GM19324 (cell line): ENCODE data around the gene PGGT1B.
A peak's percentile ranks its signal among the peaks of the same experiment; 100 is the strongest.
"Not testable (repeated sequence)": the region's sequence is repeated elsewhere in the genome, so short reads cannot be mapped to it uniquely, and the experiment has no call there.

ENCODE experiments used
- ATAC-seq: cut with Tn5 transposase; IDR thresholded peaks from one replicate; pipeline ENCODE4 v1.9.1; 2021; ENCODE audit warnings: mild to moderate bottlenecking, moderate library complexity; ENCODE audit not compliant: unreplicated experiment, low FRiP score

The PGGT1B gene

GRCh38 chr5:115262011-115262320, 711 bp downstream of the PGGT1B start:
- ATAC-seq, result peak; percentile 41

DNA sequence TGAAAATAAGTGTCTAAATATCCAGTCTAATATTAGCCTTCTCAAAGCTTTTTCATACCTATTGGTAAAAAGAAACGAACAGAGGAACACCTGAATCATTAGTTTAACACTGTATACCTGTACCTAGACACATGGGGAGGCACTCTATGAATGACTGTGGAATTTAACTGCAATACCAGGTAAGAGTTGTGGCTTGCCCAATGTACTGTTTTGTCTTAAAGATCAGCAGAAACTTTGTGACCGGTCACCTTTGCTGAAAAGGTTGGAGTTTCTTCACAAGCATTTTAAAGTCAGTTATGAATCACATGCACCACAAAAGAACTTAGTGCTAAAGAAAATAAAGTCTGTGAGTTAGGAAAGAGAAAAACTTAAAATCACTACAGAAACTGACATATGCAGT, 2.4 kb downstream of the PGGT1B start:
- ATAC-seq, result no peak

DNA sequence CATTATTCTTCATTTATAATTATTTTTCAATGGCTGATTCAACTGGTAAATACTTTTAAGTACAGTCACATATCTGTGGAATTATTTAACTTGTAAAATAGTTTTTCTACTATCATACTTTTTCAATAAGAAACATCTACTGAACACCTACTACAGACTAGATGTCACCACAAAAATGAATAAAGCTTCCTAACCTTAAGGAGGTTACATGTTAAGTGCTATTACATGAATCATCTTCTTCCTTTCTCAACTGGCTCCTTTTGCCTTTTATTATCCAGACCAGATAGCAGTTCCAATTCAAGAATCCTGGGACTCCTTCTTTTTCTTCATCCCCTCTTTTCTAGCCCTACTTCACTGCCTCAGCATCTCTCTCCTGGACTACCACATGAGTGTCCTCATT, 4.7 kb downstream of the PGGT1B start:
- no peak for ATAC-seq

DNA sequence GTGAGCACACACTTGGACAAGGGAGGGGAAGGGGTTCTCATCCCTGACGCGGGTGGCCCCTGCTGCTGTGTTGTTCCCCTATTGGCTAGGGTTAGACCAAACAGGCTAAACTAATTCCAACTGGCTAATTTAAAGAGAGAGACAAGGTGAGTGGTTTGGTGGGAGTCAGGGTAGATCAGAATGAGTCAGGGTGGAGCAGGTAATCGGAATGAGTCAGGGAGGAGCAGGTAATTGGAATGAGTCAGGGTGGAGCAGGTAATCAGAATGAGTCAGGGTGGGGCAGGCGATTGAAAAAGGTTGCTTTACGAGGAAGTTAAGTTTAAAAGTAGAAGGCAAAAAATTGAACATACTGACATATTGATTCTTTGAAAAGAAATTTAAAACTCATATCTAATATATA, 13.3 kb downstream of the PGGT1B start:
- ATAC-seq, result not testable (repeated sequence)

- peak; percentile 61 for ATAC-seq
Observed at GRCh38 chr5:115246361-115246991, 16.2 kb downstream of the PGGT1B start.

DNA sequence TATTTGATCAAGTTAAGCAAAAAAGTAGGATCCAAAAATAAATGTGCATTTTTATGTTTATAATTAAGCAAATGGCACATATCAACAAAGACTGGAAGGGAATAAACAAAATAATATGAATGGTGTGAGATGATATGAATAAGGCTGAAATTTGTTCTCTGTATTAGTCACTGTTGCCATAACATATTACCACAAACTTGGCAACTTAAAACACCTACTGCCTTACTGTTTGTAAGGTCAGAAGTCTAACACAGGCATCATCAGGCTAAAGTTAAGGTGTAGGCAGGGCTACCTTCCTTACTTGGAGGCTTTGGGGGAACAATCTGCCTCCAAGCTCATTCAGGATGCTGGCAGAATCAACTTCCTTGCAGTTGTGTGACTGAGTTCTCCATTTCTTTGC, 19.3 kb downstream of the PGGT1B start:
- ATAC-seq, result no peak

DNA sequence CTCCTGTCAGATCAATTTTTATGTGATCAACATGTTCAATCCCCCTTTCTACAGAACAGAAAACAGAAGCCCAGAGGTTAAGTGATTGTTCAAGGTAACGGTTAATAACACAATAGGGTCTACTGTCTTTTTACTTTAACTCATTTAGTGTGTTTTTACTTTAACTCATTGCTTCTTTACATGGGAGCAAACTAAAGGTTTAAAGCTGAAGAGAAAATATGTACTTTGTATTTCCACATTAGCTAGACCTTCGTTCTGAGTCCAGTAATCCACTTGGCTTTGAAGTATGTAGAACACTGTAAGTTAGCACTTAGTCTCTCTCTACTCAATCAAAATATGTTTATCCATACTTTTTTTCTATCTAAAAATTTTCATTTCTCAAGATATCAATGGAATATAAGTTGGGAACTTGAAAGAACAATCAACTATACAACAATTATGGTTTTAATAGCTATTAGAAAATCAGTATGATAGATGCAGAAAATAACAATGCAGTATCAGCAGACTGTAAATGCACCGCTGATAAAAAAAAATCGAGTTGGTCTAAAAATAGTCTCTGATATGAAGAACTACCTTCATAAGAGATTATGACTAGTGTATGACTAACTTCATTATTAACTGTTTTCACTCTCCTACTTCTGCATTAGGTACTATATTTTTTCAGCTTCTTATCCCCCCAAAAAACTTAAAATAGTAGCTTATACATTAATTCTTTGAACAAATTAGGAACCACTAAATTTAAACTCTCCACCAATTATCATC, 20.6 kb downstream of the PGGT1B start:
- no peak for ATAC-seq

DNA sequence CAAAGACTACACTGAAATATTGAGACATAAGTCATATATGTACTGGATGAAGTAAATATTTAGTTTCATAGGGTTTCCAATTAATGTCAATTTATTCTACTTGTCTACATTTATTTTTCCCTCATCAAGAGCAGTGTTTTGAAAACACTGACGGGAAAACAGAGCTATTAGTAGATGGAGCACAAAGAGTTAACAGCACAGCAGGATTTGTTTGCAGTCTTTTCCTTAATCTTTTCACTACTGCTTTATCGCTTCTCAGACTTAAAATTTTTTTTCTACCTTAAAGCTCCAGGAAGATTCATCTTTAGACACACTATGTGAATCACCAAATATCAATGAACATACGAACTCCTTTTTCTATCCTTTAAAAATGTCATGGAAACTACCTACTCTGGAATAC, 25.6 kb downstream of the PGGT1B start:
- ATAC-seq, result no peak

DNA sequence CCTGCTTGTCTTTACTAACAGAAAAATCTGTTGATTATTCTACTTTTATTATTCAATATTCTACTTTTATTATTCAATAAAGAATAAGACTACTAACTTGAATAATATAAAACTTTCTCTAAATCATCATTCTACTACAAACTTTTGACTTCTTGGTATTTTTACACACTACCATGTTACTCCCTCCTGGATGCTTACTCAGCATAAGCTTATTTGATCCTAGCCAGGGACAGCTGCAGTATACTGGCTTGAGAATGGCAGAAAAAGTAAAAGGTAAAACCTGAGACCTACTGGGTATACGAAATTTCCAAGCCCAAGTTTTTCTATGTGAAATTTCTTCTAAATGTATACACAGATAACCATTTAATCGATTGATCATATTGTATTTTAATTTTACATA, 26.1 kb downstream of the PGGT1B start:
- ATAC-seq, result no peak

DNA sequence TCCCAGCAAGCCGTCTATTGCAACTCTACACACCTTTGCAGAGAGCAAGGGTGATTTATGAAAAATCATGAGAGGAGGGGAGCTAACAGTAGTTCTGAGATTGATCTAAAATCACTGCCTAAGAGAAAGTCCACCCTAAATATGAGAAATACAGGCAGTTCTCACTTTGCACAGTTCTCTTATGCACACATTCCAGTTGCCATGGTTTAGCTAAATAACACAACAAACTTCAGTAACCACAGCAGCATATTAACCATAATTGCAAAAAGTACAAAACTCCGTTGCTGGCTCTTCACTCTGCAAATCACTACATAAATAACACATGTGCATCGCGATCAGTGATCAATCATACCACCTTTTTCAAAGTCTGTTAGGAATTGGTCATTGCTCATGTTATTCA, 31.1 kb downstream of the PGGT1B start:
- ATAC-seq, result no peak

- no peak for ATAC-seq
Observed at GRCh38 chr5:115229606-115230005, 33.1 kb downstream of the PGGT1B start.

DNA sequence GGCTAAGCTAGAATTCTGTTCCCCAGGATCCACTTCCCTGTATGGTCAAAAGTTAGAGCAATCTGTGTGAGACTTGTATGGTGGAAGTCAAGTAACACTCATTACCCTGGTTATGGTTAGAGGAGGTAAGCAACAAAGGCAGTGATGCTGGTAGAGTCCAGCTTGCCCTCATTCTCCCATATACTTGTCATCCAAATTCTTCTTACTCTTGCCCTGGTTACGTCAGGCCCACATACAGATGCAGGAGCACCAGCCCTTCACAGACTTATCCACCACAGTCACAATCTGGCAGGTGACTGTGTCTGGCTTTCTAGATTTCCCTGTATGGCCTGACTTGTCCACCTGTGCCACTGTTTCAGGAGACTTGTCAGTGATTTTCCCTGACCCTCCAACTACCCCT, 35.4 kb downstream of the PGGT1B start:
- ATAC-seq, result no peak

GRCh38 chr5:115214541-115214940, 48.1 kb downstream of the PGGT1B start:
- no peak for ATAC-seq

DNA sequence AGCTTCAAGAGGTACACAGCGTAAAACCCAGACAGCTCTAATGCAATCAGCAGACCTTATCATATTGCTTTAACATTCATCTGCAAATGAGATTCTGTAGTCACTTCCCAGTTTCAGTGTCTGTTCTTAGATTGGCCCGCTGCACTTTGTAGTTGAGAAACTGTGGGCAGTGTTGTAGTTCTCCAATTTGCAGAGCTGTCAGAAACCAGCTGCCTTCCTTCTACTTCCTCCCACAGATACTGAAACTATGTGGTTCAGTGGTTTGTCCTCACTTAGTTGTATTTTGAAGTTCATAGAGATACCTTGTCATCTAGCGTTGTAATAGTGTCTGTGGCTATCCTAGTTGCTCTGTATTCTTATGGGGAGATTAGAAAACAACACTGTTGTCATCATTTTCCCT, 53.4 kb downstream of the PGGT1B start:
- ATAC-seq, result peak; percentile 100

- ATAC-seq, result no peak
Observed at GRCh38 chr5:115202952-115203351, 59.7 kb downstream of the PGGT1B start.

DNA sequence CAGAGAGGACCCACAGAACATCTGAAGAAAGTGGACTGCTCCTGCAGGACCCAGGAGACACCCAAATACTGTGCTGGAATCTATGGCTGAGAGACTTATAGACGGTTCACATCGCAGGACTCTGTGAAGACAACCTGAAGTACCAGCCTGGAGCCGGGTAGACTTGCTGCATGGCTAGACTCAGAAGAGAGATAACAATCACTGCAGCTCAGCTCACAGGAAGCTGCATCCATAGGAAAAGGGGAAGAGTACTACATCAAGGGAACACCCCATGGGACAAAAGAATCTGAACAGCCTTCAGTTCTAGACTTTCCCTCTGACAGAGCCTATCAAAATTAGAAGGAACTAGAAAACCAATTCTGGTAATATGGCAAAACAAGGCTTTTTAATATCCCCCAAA, 66.5 kb downstream of the PGGT1B start:
- ATAC-seq, result no peak

GRCh38 chr5:115194676-115195075, 68.0 kb downstream of the PGGT1B start:
- no peak for ATAC-seq

DNA sequence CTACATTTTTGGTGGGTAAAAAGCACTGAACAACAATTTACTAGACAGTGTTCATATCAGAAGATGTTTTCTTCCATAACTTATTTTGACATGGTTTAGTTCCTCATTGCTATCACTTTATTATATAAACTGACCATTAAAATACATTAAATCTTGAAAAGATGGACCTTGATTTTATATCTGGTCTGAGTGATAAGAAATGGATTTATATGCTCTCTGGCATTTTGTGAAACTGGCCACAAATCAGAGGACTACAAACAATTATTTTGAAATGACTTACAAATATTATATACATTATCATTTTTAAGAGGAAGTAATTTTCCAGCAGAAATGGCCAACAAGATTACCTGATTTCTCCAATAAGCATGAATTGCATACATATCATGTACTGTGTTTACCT, 69.4 kb downstream of the PGGT1B start:
- ATAC-seq, result no peak

- no peak for ATAC-seq
Observed at GRCh38 chr5:115192098-115192497, 70.6 kb downstream of the PGGT1B start.

DNA sequence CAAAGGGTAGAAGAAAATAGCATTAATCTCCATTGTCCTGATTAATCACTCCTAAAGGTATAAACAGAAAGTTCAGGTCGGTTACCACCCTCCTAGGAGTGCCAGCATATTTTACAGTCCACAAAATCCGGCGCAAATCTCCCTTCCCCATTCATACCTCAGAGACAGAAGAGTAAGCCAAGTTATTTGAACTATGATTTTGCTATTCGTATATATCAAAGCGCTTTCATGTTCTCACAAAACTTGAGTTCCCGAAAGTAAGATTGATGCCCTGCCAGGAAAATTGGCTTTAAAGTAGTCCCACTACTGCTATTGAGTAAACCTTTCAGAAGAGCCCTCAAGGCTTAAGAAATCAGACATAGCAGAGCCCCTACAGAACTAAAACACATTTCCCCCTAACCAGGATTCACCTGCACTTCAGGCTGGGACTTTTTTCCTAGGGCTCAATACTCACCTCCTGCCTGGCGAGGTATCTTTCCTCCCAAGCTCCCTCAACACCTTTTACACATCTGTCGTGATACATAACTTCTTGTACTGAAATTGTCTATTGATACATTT, 71.1 kb downstream of the PGGT1B start:
- ATAC-seq, result no peak

GRCh38 chr5:115190388-115190787, 72.3 kb downstream of the PGGT1B start:
- no peak for ATAC-seq

GRCh38 chr5:115189866-115190265, 72.8 kb downstream of the PGGT1B start:
- no peak for ATAC-seq
